Calu3 (cell line): ENCODE measurements around the gene MFNG. TPM values are rescaled to one million over a fixed set of nuclear protein-coding genes. Genes with fewer than 3 reads are reported as not detected.

Source experiments
- BruUV-seq: library from RNA; stranded (reverse); fragments of 400-500 nt; replicated peaks from 2 replicates; lab custom pipeline; 2021; lab: Mats Ljungman, UMichigan
- CTCF ChIA-PET: fragments of 300-600 bp; sonication (Branson Sonifier 250); formaldehyde crosslinking; loops from one replicate; lab custom pipeline; 2022; ENCODE audit warnings: antibody characterized with exemption; lab: Charles Lee
- DNase-seq: peaks from one replicate; pipeline ENCODE4 v3.0.0; 2022
- H3K27ac Mint-ChIP-seq: one replicate; pipeline ENCODE4 v1.8.0; 2022; ENCODE audit warnings: mixed read lengths; ENCODE audit not compliant: unreplicated experiment
- H3K27me3 Mint-ChIP-seq: one replicate; pipeline ENCODE4 v1.8.0; 2022; ENCODE audit warnings: mixed read lengths; ENCODE audit not compliant: unreplicated experiment
- H3K36me3 Mint-ChIP-seq: one replicate; pipeline ENCODE4 v1.8.0; 2022; ENCODE audit warnings: mild to moderate bottlenecking, moderate library complexity, mixed read lengths; ENCODE audit not compliant: insufficient read depth, unreplicated experiment
- H3K4me1 Mint-ChIP-seq: one replicate; pipeline ENCODE4 v1.8.0; 2022; ENCODE audit warnings: mild to moderate bottlenecking, low read depth, mixed read lengths; ENCODE audit not compliant: unreplicated experiment
- H3K4me3 Mint-ChIP-seq: one replicate; pipeline ENCODE4 v1.8.0; 2022; ENCODE audit warnings: mild to moderate bottlenecking, low read depth, moderate library complexity, mixed read lengths; ENCODE audit not compliant: unreplicated experiment
- H3K9me3 Mint-ChIP-seq: one replicate; pipeline ENCODE4 v1.8.0; 2022; ENCODE audit warnings: low read depth, mixed read lengths; ENCODE audit not compliant: unreplicated experiment
- intact Hi-C: fragments of 100-400 bp; cut with micrococcal nuclease; formaldehyde crosslinking; loops from one replicate; pipeline ENCODE4 v1.10.0; 2022; ENCODE audit not compliant: unreplicated experiment
- total RNA-seq: library from RNA; stranded (reverse); gene quantifications from 2 replicates; pipeline ENCODE4 v1.2.3, GENCODE V29; 2022
- TF ChIP-seq, protein P1 (sequence below): fragments of 200-600 bp; IDR thresholded peaks from one replicate; pipeline ENCODE4 v1.8.0; 2022; ENCODE audit warnings: antibody characterized with exemption; ENCODE audit not compliant: unreplicated experiment

MFNG gene
- total RNA-seq, 1 experiment from 2014 or later: 22.1 TPM

DNA sequence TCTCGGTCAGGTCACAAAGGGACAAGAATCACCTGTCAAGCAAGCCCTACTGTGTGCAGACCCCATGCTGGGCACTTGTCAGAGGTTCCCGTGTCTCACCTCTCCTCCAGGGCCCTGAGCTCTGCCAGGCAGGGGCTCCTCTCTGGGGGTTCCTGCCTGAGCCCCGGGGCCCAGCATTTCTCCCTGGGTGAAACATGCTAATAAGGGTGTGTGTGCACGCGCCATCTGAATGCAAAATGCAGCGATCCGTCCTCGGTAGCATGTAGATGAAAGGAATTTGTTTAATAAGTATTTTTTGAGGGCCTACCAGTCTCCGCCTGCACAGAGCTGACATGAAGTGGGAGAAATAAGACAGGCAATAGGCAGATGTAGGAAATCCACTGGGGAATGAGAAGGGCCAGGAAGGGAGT is 64.7 kb downstream of the MFNG start:
- no peaks in the 10 kb centered on the region for H3K9me3 Mint-ChIP-seq
- no peak overlapping the region for H3K27ac Mint-ChIP-seq
- intact Hi-C loops: no loop called here
- peaks cover 21% of the 10 kb centered on the region for H3K36me3 Mint-ChIP-seq
- DNase-seq: no peak
- H3K4me1 Mint-ChIP-seq: peaks cover 32% of the 10 kb centered on the region
- peaks cover 83% of the 10 kb centered on the region for H3K27me3 Mint-ChIP-seq
- TF ChIP-seq, protein P1, sequence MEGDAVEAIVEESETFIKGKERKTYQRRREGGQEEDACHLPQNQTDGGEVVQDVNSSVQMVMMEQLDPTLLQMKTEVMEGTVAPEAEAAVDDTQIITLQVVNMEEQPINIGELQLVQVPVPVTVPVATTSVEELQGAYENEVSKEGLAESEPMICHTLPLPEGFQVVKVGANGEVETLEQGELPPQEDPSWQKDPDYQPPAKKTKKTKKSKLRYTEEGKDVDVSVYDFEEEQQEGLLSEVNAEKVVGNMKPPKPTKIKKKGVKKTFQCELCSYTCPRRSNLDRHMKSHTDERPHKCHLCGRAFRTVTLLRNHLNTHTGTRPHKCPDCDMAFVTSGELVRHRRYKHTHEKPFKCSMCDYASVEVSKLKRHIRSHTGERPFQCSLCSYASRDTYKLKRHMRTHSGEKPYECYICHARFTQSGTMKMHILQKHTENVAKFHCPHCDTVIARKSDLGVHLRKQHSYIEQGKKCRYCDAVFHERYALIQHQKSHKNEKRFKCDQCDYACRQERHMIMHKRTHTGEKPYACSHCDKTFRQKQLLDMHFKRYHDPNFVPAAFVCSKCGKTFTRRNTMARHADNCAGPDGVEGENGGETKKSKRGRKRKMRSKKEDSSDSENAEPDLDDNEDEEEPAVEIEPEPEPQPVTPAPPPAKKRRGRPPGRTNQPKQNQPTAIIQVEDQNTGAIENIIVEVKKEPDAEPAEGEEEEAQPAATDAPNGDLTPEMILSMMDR: no peak
- no peak overlapping the region for H3K4me3 Mint-ChIP-seq
- CTCF ChIA-PET: interaction anchor here (0.5 kb wide), 1 partner anchor 91 kb away, joined by 4 read pairs; no protein-coding TSS in a partner anchor
- no TSS peak for BruUV-seq

DNA sequence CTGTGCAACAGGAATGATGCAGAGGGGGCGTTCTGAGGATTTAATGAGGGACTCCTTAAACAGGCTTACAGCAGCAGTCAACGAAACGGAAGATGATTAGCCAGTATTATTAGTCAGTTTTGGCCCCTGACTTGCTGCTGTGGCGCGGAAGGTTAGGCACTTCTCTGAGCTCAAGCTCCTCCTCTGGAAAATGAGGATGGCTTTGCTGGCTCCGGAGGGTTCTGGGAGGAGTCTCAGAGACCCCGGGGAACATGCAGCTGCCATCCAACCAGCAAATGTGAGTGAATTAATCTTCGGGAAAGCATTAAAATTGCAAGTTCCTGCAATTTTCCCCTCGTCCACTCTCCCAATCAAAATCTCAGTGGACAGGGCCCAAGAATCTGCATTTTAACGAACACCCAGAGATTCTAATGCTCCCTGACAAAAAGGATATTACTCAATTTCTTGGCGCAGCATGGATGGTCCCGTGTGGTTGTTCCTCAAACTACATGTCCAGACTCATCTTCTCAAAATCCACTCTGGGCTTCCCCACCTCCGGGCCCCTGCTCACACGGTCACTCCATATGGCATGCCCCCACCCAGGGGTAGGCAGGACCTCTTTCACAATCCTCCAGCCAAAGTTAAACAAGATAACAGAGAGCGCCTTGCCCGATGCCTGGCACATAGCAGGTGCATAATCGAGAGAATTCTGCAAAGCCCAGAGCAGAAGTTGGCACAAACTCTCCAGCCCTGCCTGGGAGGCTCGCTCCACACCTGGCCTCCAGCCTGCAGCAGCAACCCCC is 65.3 kb downstream of the MFNG start:
- CTCF ChIA-PET: interaction anchor here (1.2 kb wide), 1 partner anchor 8 kb away, joined by 3 read pairs; no protein-coding TSS in a partner anchor
- peak overlapping the region; percentile 57 for H3K27ac Mint-ChIP-seq
- intact Hi-C loops: no loop called here

GRCh38 chr22:37419969-37420685 is 66.1 kb downstream of the MFNG start:
- DNase-seq: peak; percentile 49
- Mint-ChIP-seq H3K4me3 (peak overlapping the region; percentile 87), H3K27me3 (peaks cover 73% of the 10 kb centered on the region), H3K27ac (peak overlapping the region; percentile 57), H3K9me3 (no peaks in the 10 kb centered on the region), H3K4me1 (peaks cover 25% of the 10 kb centered on the region), H3K36me3 (peaks cover 16% of the 10 kb centered on the region)
- BruUV-seq: no TSS peak
- TF ChIP-seq, protein P1: no peak
- intact Hi-C loops: no loop called here
- CTCF ChIA-PET: interaction anchor here (1.2 kb wide), 1 partner anchor 8 kb away, joined by 3 read pairs; no protein-coding TSS in a partner anchor

More for the DNA sequence above, 65.3 kb downstream of the MFNG start:
- Mint-ChIP-seq H3K36me3 (peaks cover 19% of the 10 kb centered on the region), H3K27me3 (peaks cover 80% of the 10 kb centered on the region), H3K4me3 (peak overlapping the region; percentile 87), H3K4me1 (peaks cover 26% of the 10 kb centered on the region), H3K9me3 (no peaks in the 10 kb centered on the region)
- TF ChIP-seq, protein P1: peak; percentile 13
- BruUV-seq: no TSS peak
- DNase-seq: no peak

GRCh38 chr22:37419370-37419968 is 66.7 kb downstream of the MFNG start:
- TF ChIP-seq, protein P1: no peak
- no TSS peak for BruUV-seq
- no peak for DNase-seq
- CTCF ChIA-PET: no interaction called here
- intact Hi-C loops: no loop called here
- Mint-ChIP-seq H3K27ac (no peak overlapping the region), H3K27me3 (peaks cover 67% of the 10 kb centered on the region), H3K4me3 (peak overlapping the region; percentile 87), H3K9me3 (no peaks in the 10 kb centered on the region), H3K36me3 (peaks cover 16% of the 10 kb centered on the region), H3K4me1 (peaks cover 25% of the 10 kb centered on the region)
